Duodenal mucosa (tissue), 2 donors: ENCODE results near the gene PITRM1.
"Not testable (repeated sequence)": the region's sequence is repeated elsewhere in the genome, so short reads cannot be mapped to it uniquely, and the experiment has no call there.

Experiments
- H3K27ac ChIP-seq: one replicate; pipeline ENCODE4 v1.7.0; 2013; ENCODE audit warnings: low read depth, low read length
- H3K27me3 ChIP-seq, 2 donors: one replicate each; pipeline ENCODE4 v1.7.0; 2013; ENCODE audit warnings: low read length in 2 of 2, control low read depth in 1 of 2; ENCODE audit not compliant: insufficient read depth in 2 of 2, control insufficient read depth in 1 of 2
- H3K36me3 ChIP-seq, 2 donors: one replicate each; pipeline ENCODE4 v1.7.0; 2013; ENCODE audit warnings: low read length in 2 of 2, control low read depth in 1 of 2; ENCODE audit not compliant: insufficient read depth in 2 of 2, control insufficient read depth in 1 of 2
- H3K4me1 ChIP-seq, 2 donors: one replicate each; pipeline ENCODE4 v1.7.0; 2013; ENCODE audit warnings: low read length in 2 of 2, control low read depth in 1 of 2; ENCODE audit not compliant: insufficient read depth in 2 of 2, control insufficient read depth in 1 of 2
- H3K4me3 ChIP-seq, 2 donors: one replicate each; pipeline ENCODE4 v1.7.0; 2013; ENCODE audit warnings: low read length in 2 of 2, low read depth in 1 of 2
- H3K9ac ChIP-seq, 2 donors: one replicate each; pipeline ENCODE4 v1.7.0; 2013; ENCODE audit warnings: low read length in 2 of 2, low read depth in 1 of 2
- H3K9me3 ChIP-seq, 2 donors: one replicate each; pipeline ENCODE4 v1.7.0; 2013; ENCODE audit warnings: low read length in 2 of 2, control low read depth in 1 of 2; ENCODE audit not compliant: control insufficient read depth in 1 of 2

Gene PITRM1

DNA sequence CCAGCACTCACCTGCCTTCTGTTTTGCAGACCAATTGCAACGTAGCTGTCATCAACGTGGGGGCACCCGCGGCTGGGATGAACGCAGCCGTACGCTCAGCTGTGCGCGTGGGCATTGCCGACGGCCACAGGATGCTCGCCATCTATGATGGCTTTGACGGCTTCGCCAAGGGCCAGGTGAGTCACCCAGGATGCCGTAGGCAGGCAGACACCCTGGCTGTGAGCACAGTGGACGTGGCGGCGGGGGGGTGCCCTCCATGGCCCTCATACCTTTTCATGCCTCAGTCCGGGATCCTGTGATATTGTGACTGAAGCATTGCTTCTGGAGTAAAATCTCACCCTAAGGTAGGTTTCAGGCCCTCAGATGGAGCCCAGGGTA is 59.2 kb downstream of the PITRM1 start:
- Histone ChIP-seq H3K27ac (no peak overlapping the region), H3K4me1 (no peaks in the 10 kb centered on the region), H3K27me3 (no peaks in the 10 kb centered on the region), H3K9ac (no peak overlapping the region), H3K4me3 (no peak overlapping the region), H3K9me3 (no peaks in the 10 kb centered on the region), H3K36me3 (peaks cover 36 to 81% of the 10 kb centered on the region in 2 donors)

- no peak overlapping the region for H3K27ac ChIP-seq
- peaks cover 30 to 84% of the 10 kb centered on the region in 2 donors for H3K36me3 ChIP-seq
- H3K4me1 ChIP-seq: no peaks in the 10 kb centered on the region
- H3K4me3 ChIP-seq: no peak overlapping the region
- no peaks in the 10 kb centered on the region for H3K27me3 ChIP-seq
- no peaks in the 10 kb centered on the region for H3K9me3 ChIP-seq
- no peak overlapping the region for H3K9ac ChIP-seq
Observed at GRCh38 chr10:3111621-3112163, 60.9 kb downstream of the PITRM1 start.

GRCh38 chr10:3110782-3111620 is 61.6 kb downstream of the PITRM1 start:
- H3K27me3 ChIP-seq: no peaks in the 10 kb centered on the region
- H3K9ac ChIP-seq: no peak overlapping the region
- H3K9me3 ChIP-seq: no peaks in the 10 kb centered on the region
- peaks cover 30 to 77% of the 10 kb centered on the region in 2 donors for H3K36me3 ChIP-seq
- H3K4me3 ChIP-seq: no peak overlapping the region
- no peaks in the 10 kb centered on the region for H3K4me1 ChIP-seq
- no peak overlapping the region for H3K27ac ChIP-seq

DNA sequence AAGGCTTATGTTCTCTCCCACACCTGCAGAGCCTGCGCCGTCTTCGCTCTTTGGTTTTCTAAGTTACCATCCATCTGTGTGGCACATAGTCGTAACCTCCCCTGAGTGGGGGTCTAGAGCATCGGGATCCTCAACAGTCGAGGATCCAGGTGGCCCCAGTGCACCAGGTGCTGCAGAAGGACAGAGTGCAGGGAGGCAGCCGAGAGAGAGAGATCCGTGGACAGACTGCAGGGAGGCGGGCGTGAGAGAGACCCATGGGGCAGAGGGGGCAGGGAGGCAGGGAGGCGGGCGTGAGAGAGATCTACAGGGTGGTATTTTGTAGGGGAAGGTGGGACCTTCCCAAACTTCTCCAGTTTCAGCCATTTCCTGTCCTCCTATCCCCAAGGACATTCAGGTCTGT is 62.9 kb downstream of the PITRM1 start:
- no peaks in the 10 kb centered on the region for H3K27me3 ChIP-seq
- no peaks in the 10 kb centered on the region for H3K4me1 ChIP-seq
- peaks cover 30 to 77% of the 10 kb centered on the region in 2 donors for H3K36me3 ChIP-seq
- no peak overlapping the region for H3K27ac ChIP-seq
- H3K9me3 ChIP-seq: no peaks in the 10 kb centered on the region
- no peak overlapping the region for H3K4me3 ChIP-seq
- no peak overlapping the region for H3K9ac ChIP-seq

DNA sequence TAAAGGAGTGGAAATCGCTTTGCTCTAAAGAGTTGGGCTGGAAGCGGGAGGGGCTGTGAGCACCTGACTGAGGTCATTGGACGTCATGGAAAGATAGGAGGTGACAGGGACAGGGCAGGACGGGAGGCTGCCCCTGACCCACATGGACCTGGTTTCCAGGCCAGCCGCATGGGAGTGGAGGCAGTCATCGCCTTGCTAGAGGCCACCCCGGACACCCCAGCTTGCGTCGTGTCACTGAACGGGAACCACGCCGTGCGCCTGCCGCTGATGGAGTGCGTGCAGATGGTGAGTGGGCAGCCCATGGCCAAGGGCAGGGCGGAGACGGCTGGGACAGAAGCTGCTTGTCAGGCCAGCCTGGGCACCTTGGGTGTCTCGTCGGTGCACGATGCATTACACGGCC is 63.4 kb downstream of the PITRM1 start:
- H3K27me3 ChIP-seq: no peaks in the 10 kb centered on the region
- no peak overlapping the region for H3K9ac ChIP-seq
- no peak overlapping the region for H3K27ac ChIP-seq
- H3K4me3 ChIP-seq: no peak overlapping the region
- no peaks in the 10 kb centered on the region for H3K4me1 ChIP-seq
- H3K36me3 ChIP-seq: peaks cover 31 to 77% of the 10 kb centered on the region in 2 donors
- H3K9me3 ChIP-seq: no peaks in the 10 kb centered on the region

DNA sequence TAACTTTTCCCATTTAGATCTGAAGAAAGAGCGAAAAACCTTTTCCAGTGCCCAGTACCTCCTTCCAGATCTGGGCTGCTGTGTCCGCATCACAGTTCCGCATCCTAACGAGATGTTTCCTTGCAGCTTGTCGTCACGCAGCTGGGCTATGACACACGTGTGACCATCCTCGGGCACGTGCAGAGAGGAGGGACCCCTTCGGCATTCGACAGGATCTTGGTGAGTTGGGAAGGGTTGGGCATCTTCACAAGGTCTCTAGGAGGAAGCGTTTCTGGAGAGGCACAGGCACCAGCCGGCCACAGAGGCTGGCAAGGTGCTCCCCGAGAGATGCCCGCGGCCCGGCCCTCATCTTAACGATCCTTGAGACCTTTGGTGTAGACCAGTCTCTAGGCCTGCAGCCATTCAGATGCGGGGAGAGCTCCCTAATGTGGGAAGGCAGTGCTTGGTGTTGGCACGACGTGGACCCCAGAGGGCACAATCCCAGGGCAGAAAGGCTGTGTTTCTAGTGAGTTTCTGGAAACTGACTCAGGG is 63.9 kb downstream of the PITRM1 start:
- no peaks in the 10 kb centered on the region for H3K4me1 ChIP-seq
- H3K27me3 ChIP-seq: no peaks in the 10 kb centered on the region
- H3K36me3 ChIP-seq: peaks cover 31 to 79% of the 10 kb centered on the region in 2 donors
- no peak overlapping the region for H3K9ac ChIP-seq
- H3K4me3 ChIP-seq: no peak overlapping the region
- H3K27ac ChIP-seq: no peak overlapping the region
- H3K9me3 ChIP-seq: no peaks in the 10 kb centered on the region

DNA sequence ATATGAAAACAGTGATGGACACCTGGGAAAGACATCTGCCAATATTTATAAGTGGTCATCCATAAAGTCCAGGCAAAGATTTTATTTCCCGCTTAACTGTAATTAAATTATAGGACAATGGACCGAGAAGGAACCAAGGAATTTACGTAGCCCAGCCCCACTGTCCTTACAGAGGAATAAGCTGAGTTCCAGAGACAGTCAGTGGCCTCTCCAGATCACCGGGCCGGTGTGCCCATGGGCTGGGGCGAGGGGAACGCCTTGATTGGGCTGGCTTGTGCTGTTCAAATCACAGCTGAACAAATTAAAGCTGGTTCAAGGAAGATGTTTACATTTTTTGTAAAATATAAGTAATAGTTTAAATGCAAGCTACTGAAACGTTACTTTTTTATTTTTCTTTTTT is 64.5 kb downstream of the PITRM1 start:
- Histone ChIP-seq H3K4me1 (peaks cover 0 to 4% of the 10 kb centered on the region in 2 donors), H3K4me3 (no peak overlapping the region), H3K9ac (no peak overlapping the region), H3K36me3 (peaks cover 27 to 76% of the 10 kb centered on the region in 2 donors), H3K27me3 (no peaks in the 10 kb centered on the region), H3K27ac (no peak overlapping the region), H3K9me3 (no peaks in the 10 kb centered on the region)

GRCh38 chr10:3107426-3107961 is 65.1 kb downstream of the PITRM1 start:
- no peak overlapping the region for H3K9ac ChIP-seq
- no peak overlapping the region for H3K4me3 ChIP-seq
- peak overlapping the region; percentile 47 for H3K27ac ChIP-seq
- peaks cover 4 to 9% of the 10 kb centered on the region in 2 donors for H3K4me1 ChIP-seq
- H3K27me3 ChIP-seq: no peaks in the 10 kb centered on the region
- no peaks in the 10 kb centered on the region for H3K9me3 ChIP-seq
- H3K36me3 ChIP-seq: peaks cover 27 to 77% of the 10 kb centered on the region in 2 donors

GRCh38 chr10:3106928-3107425 is 65.6 kb downstream of the PITRM1 start:
- Histone ChIP-seq H3K4me3 (no peak overlapping the region), H3K27me3 (no peaks in the 10 kb centered on the region), H3K9ac (no peak overlapping the region), H3K36me3 (peaks cover 23 to 72% of the 10 kb centered on the region in 2 donors), H3K4me1 (peaks cover 4 to 9% of the 10 kb centered on the region in 2 donors), H3K9me3 (no peaks in the 10 kb centered on the region), H3K27ac (peak overlapping the region; percentile 47)

GRCh38 chr10:3106328-3106727 is 66.3 kb downstream of the PITRM1 start:
- not testable (repeated sequence) for H3K4me1 ChIP-seq, H3K27me3 ChIP-seq, H3K9ac ChIP-seq, H3K4me3 ChIP-seq, H3K9me3 ChIP-seq
- Histone ChIP-seq H3K27ac (peak overlapping the region; percentile 17), H3K36me3 (peaks cover 19 to 73% of the 10 kb centered on the region in 2 donors)
